Activated CD8-positive, alpha-beta T cell treated with anti-CD3 and anti-CD28 coated beads for 36 hours (primary cell): ENCODE measurements around the gene B3GALT4. TPM values are rescaled to one million over a fixed set of nuclear protein-coding genes. Genes with fewer than 3 reads are reported as not detected.
A peak's percentile ranks its signal among the peaks of the same experiment; 100 is the strongest.

ENCODE experiments used
- ATAC-seq: fragments of 200-7000 bp; cut with Tn5 transposase; one replicate; pipeline ENCODE4 v1.10.0; 2021; ENCODE audit warnings: mild to moderate bottlenecking, moderate library complexity
- CTCF ChIA-PET: fragments of 350-600 bp; sonication (Branson Sonifier 250); formaldehyde crosslinking; loops from one replicate; lab custom pipeline; 2021; ENCODE audit warnings: antibody characterized with exemption; lab: Charles Lee
- POLR2A ChIA-PET: fragments of 350-600 bp; sonication (Branson Sonifier 250); formaldehyde crosslinking; loops from one replicate; lab custom pipeline; 2021; ENCODE audit warnings: antibody characterized with exemption; lab: Charles Lee
- DNase-seq: peaks from one replicate; pipeline ENCODE4 v3.0.0-alpha.2; 2020
- H3K27ac Mint-ChIP-seq: one replicate; pipeline ENCODE4 v1.8.0; 2021; ENCODE audit warnings: mild to moderate bottlenecking, mixed read lengths
- H3K27me3 Mint-ChIP-seq: one replicate; pipeline ENCODE4 v1.8.0; 2021; ENCODE audit warnings: mixed read lengths
- H3K36me3 Mint-ChIP-seq: one replicate; pipeline ENCODE4 v1.8.0; 2021; ENCODE audit warnings: low read depth, mixed read lengths
- H3K4me1 Mint-ChIP-seq: one replicate; pipeline ENCODE4 v1.8.0; 2021; ENCODE audit warnings: low read depth, mixed read lengths
- H3K4me3 Mint-ChIP-seq: one replicate; pipeline ENCODE4 v1.8.0; 2021; ENCODE audit warnings: mild to moderate bottlenecking, moderate library complexity, mixed read lengths
- H3K9me3 Mint-ChIP-seq: one replicate; pipeline ENCODE4 v1.8.0; 2021; ENCODE audit warnings: mixed read lengths
- intact Hi-C: fragments of 100-400 bp; cut with micrococcal nuclease; formaldehyde crosslinking; loops from one replicate; pipeline ENCODE4 v1.10.0; 2022
- total RNA-seq, 2 experiments: library from RNA; stranded (reverse); gene quantifications; one replicate each; pipeline ENCODE4 v1.2.3, GENCODE V29; 2021
- TF ChIP-seq, protein P1 (sequence below): fragments of 200-600 bp; IDR thresholded peaks from one replicate; pipeline ENCODE4 v1.8.0; 2022; ENCODE audit warnings: antibody characterized with exemption, mild to moderate bottlenecking

The B3GALT4 gene
- total RNA-seq, 2 experiments from 2014 or later = 3.6 to 4.2 TPM

DNA sequence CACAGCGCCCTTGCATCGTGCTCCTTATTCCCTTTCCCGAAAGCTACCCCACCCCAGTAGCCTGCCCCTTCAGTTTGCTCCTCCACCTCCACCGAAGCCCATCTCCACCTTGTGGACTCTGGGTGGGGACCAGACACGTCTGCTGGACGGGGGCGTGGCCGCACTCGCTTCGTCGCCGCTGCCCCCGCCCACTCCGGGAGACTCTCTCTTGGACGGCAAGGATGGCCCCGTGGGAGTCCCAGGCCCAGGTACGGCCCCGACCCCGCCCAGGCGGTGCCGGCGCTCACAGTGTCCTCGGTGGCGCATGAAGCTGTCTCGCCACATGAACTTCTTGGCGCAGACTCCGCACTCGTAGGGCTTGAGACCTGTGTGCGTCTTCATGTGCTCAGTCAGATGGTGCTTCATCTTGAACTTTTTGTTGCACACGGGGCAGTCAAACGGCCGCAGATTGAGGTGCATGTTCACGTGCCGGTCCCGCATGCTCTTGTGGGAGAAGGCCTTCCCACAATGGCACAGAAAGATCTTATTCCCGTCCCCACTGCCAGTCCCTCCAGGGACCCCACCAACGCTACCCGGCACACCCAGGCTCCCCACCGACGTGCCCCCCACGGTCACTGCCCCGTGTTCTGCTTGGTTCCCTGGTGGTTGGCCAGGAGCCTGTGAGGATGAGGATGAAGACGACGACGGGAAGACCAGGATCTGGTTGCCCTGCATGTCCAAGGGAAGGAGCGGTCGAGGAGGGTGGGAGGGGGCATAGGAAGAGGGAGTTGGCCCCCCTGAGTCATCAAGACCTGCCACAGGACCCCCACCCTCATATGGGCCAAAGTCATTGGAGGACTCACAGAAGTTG lies 38.2 kb downstream of the B3GALT4 start:
- intact Hi-C loops = no loop called here
- ChIA-PET POLR2A (interaction anchor here (4.8 kb wide), 1 partner anchor 17 kb away, joined by 42 read pairs; the partner anchor contains the start of gene RGL2), CTCF (no interaction called here)
- Mint-ChIP-seq H3K36me3 (peaks cover 56% of the 10 kb centered on the region), H3K27ac (peak overlapping the region; percentile 95), H3K9me3 (no peaks in the 10 kb centered on the region), H3K4me1 (peaks cover 64% of the 10 kb centered on the region), H3K27me3 (no peaks in the 10 kb centered on the region), H3K4me3 (peak overlapping the region; percentile 97)
- DNase-seq (no peak), ATAC-seq (no peak)
- TF ChIP-seq, protein P1, sequence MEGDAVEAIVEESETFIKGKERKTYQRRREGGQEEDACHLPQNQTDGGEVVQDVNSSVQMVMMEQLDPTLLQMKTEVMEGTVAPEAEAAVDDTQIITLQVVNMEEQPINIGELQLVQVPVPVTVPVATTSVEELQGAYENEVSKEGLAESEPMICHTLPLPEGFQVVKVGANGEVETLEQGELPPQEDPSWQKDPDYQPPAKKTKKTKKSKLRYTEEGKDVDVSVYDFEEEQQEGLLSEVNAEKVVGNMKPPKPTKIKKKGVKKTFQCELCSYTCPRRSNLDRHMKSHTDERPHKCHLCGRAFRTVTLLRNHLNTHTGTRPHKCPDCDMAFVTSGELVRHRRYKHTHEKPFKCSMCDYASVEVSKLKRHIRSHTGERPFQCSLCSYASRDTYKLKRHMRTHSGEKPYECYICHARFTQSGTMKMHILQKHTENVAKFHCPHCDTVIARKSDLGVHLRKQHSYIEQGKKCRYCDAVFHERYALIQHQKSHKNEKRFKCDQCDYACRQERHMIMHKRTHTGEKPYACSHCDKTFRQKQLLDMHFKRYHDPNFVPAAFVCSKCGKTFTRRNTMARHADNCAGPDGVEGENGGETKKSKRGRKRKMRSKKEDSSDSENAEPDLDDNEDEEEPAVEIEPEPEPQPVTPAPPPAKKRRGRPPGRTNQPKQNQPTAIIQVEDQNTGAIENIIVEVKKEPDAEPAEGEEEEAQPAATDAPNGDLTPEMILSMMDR = no peak

DNA sequence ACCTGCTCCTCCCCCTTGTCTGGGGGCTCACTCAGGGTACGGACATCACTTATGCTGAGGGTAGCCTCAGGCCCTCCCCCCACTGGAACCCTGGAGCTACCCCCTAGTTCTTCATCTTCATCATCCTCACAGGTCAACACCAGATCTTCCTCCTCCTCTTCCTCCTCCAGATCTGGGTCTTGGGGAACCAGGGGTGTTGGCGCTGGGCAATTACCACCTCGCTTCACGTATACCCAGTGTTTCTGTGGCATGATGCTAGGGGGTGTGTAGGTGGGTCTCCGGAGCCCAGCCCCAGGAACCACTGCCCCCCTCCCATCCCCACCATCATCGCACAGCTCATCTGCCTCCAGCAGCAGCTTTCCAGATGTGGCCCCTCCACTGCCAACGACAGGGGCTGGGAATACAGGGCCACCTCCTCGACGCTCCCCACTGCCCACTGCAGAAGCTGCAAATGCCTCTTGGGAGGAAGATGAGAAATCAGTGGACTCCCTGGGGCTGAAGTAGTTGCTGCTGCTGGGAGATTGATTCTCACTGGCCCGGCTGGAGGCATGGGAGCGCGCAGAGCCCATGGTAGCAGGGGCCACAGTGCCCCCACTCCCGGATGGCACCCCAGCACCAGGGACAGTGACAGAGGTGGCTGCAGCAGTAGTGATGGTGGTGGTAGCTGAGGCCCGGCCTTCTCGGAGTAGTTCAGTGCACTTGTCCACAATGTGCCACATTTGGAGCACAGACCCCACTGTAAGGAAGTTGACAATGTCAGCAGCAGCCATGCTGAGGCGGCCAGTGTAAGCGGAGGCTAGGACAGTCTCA lies 39.1 kb downstream of the B3GALT4 start:
- ATAC-seq = no peak
- Mint-ChIP-seq H3K27me3 (no peaks in the 10 kb centered on the region), H3K27ac (peak overlapping the region; percentile 71), H3K36me3 (peaks cover 60% of the 10 kb centered on the region), H3K9me3 (no peaks in the 10 kb centered on the region), H3K4me1 (peaks cover 68% of the 10 kb centered on the region), H3K4me3 (peak overlapping the region; percentile 97)
- ChIA-PET CTCF (no interaction called here), POLR2A (interaction anchor here (0.8 to 4.8 kb wide), 4 partner anchors 18 to 344 kb away, joined by 3 to 42 read pairs (median 7); partner anchors contain the start of genes RGL2, RPS18 and VPS52)
- intact Hi-C loops = no loop called here
- no peak for DNase-seq
- TF ChIP-seq, protein P1 = no peak

DNA sequence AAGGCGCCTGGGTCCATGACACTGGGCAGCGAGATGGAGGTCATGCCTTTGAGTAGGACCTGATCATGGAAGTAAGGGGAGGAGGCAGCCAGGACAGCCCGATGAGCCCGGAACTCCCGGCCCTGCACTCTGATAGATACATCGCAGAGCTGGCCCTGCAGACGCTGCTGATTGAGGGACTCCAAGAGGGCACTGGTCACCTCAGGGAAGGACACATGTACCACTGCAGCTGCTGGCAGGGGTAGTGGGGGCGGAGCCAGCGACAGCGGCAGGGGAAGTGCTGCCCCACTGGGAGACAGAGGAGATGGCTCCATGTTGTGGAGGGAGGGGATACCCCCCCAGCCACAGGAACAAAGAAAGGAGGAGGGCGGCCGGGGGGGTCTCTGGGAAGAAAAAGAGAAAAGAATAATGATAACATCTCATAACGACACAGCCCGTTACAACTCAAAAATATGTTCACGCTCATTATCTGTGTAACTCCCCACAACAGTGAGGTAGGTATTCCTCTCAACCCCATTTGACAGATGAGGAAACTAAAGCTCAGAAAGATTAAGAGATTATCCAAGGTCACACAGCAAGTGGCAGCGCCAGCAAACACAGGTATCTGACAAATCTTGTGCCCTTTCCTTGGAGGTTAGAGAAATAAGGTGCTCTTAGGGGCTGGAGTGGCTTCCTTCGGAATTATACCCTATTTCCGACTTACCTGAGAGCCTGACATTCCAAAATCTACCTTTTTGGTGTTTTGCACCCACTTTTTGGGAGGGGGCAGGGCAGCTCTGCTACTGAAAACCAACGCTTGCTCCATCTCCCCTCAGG lies 39.9 kb downstream of the B3GALT4 start:
- Mint-ChIP-seq H3K27ac (peak overlapping the region; percentile 44), H3K36me3 (peaks cover 63% of the 10 kb centered on the region), H3K4me1 (peaks cover 71% of the 10 kb centered on the region)

DNA sequence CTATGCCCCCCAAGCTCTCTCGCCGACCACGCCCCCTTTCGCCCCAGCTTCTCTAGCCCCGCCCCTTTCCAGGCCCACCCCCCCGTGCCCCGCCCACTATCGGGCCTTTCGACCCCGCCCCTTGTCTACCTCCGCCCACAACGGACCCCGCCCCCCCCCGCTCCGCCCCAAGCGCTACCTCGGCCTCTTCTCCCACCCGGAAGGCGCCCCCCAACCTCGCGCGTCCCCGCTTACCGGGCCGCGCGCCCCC lies 40.4 kb downstream of the B3GALT4 start:
- intact Hi-C loops = no loop called here
- no peaks in the 10 kb centered on the region for H3K9me3 Mint-ChIP-seq
- H3K4me1 Mint-ChIP-seq = peaks cover 69% of the 10 kb centered on the region
- no peak for ATAC-seq
- TF ChIP-seq, protein P1 = no peak
- peaks cover 62% of the 10 kb centered on the region for H3K36me3 Mint-ChIP-seq
- H3K27ac Mint-ChIP-seq = peak overlapping the region; percentile 44
- CTCF ChIA-PET = interaction anchor here (0.6 to 1.5 kb wide), 6 partner anchors 22 to 290 kb away, joined by 3 to 6 read pairs (median 4); partner anchors contain the start of genes B3GALT4, PFDN6 and WDR46
- peak overlapping the region; percentile 97 for H3K4me3 Mint-ChIP-seq
- H3K27me3 Mint-ChIP-seq = no peaks in the 10 kb centered on the region
- POLR2A ChIA-PET = interaction anchor here (1.0 to 4.8 kb wide), 8 partner anchors 19 to 137 kb away, joined by 3 to 42 read pairs (median 4); partner anchors contain the start of genes PFDN6, RGL2, RPS18 and SYNGAP1
- DNase-seq = no peak

More for the DNA sequence above, 39.9 kb downstream of the B3GALT4 start:
- DNase-seq = no peak
- peak overlapping the region; percentile 97 for H3K4me3 Mint-ChIP-seq
- ChIA-PET POLR2A (interaction anchor here (0.8 to 4.8 kb wide), 6 partner anchors 19 to 345 kb away, joined by 3 to 42 read pairs (median 7); partner anchors contain the start of genes PFDN6, RGL2, RPS18 and VPS52), CTCF (interaction anchor here (1.1 kb wide), 1 partner anchor 291 kb away, joined by 3 read pairs; no protein-coding TSS in a partner anchor)
- intact Hi-C loops = no loop called here
- no peak for ATAC-seq
- H3K27me3 Mint-ChIP-seq = no peaks in the 10 kb centered on the region
- no peaks in the 10 kb centered on the region for H3K9me3 Mint-ChIP-seq
- TF ChIP-seq, protein P1 = no peak
